Measurements from ENCODE around the gene FKRP. TPM values are rescaled to one million over a fixed set of nuclear protein-coding genes. Genes with fewer than 3 reads are reported as not detected.

The FKRP gene
- total RNA-seq, 6 experiments from 2014 or later, result 31.4 to 36.8 (median 33.2) TPM

- TF ChIP-seq CTCF (IDR thresholded peaks at IDR 0.05), result no peak
- Mint-ChIP-seq H3K27ac (peak overlapping the region; percentile 95), H3K4me1 (ENCODE audit: low read depth) (peaks cover 20% of the 10 kb centered on the region), H3K4me3 (peak overlapping the region; percentile 94; the same call in 1 of the 2 replicates), H3K27me3 (ENCODE audit: insufficient read depth) (peaks cover 2% of the 10 kb centered on the region; the same call in 1 of the 2 replicates), H3K9me3 (no peaks in the 10 kb centered on the region), H3K36me3 (ENCODE audit: low read depth) (0 out of 2 replicates have a peak, but pooled peaks cover 5% of the 10 kb centered on the region)
- DNase-seq, result no peak
Measured at GRCh38 chr19:46718157-46718933, 27.5 kb upstream of the FKRP start.

- Mint-ChIP-seq H3K27me3 (ENCODE audit: insufficient read depth) (peaks cover 2% of the 10 kb centered on the region; the same call in 1 of the 2 replicates), H3K9me3 (no peaks in the 10 kb centered on the region), H3K36me3 (ENCODE audit: low read depth) (0 out of 2 replicates have a peak, but pooled peaks cover 5% of the 10 kb centered on the region), H3K27ac (no peak overlapping the region), H3K4me3 (no peak overlapping the region), H3K4me1 (ENCODE audit: low read depth) (peaks cover 17% of the 10 kb centered on the region)
- TF ChIP-seq CTCF (IDR thresholded peaks at IDR 0.05), result no peak
- no peak for DNase-seq
Measured at GRCh38 chr19:46718934-46719622, 26.8 kb upstream of the FKRP start.

- no peak for TF ChIP-seq CTCF (IDR thresholded peaks at IDR 0.05)
- Mint-ChIP-seq H3K27ac (no peak overlapping the region), H3K4me1 (ENCODE audit: low read depth) (peaks cover 17% of the 10 kb centered on the region), H3K36me3 (ENCODE audit: low read depth) (0 out of 2 replicates have a peak, but pooled peaks cover 5% of the 10 kb centered on the region), H3K4me3 (no peak overlapping the region), H3K27me3 (ENCODE audit: insufficient read depth) (peaks cover 2% of the 10 kb centered on the region; the same call in 1 of the 2 replicates), H3K9me3 (no peaks in the 10 kb centered on the region)
- DNase-seq, result no peak
Measured at GRCh38 chr19:46719629-46720502, 26.0 kb upstream of the FKRP start.

DNA sequence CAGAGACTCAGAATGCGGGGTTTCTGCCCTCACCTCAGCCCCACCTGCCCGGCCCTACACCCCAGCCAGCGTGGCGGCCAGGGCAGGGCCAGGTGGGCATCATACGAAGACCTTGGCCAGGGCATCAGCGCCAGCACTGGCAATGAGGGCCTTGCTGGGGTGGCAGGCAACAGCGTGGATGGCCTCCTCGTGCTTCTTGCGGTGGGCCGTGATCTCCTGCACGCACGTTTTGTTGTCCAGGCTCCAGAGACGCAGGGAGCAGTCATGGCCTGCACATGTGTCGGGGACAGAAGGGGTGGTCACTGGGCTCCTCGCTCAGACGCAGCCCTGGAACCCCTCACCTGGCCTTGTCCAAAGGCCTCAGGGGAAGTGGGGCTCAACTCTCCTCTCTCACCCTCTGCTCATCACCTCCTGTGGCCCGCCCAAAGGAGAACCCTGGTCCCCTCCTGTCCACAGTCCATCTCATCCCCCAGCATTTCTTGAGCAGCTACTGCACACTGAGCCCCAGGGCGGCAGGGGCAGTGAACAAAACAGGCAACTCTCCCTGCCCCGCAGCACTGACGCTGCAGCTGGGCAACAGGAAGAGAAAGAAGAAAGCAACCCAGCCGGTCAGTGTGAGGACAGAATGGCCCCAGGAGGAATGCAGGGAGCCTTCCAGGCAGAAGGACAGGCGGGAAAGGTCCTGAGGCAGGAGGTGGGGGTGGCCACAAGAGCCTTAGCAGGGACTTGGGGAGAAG, 25.2 kb upstream of the FKRP start:
- H3K4me3 Mint-ChIP-seq, result no peak overlapping the region
- TF ChIP-seq CTCF (IDR thresholded peaks at IDR 0.05), result no peak
- H3K4me1 Mint-ChIP-seq (ENCODE audit: low read depth), result peaks cover 9% of the 10 kb centered on the region
- DNase-seq, result no peak
- 0 out of 2 replicates have a peak, but pooled peaks cover 5% of the 10 kb centered on the region for H3K36me3 Mint-ChIP-seq (ENCODE audit: low read depth)
- no peaks in the 10 kb centered on the region for H3K9me3 Mint-ChIP-seq
- no peak overlapping the region for H3K27ac Mint-ChIP-seq
- H3K27me3 Mint-ChIP-seq (ENCODE audit: insufficient read depth), result peaks cover 2% of the 10 kb centered on the region; the same call in 1 of the 2 replicates

All from HFFc6 (cell line).